WI38 (cell line): ENCODE results near the gene CSGALNACT2.

Source experiments
- H3K4me3 ChIP-seq: 2 replicates; pipeline ENCODE4 v1.5.1; 2011; ENCODE audit warnings: low read depth, mild to moderate bottlenecking, control low read depth, low read length
- CTCF ChIP-seq: IDR thresholded peaks from 2 replicates; pipeline ENCODE4 v1.5.1; 2012; ENCODE audit warnings: low read depth, mild to moderate bottlenecking, control low read depth, low read length

CSGALNACT2 gene

GRCh38 chr10:43125881-43126731 is 12.1 kb upstream of the CSGALNACT2 start:
- no peak overlapping the region for H3K4me3 ChIP-seq
- no peak for TF ChIP-seq CTCF

GRCh38 chr10:43126759-43127424 is 11.4 kb upstream of the CSGALNACT2 start:
- H3K4me3 ChIP-seq = no peak overlapping the region
- no peak for TF ChIP-seq CTCF

GRCh38 chr10:43127442-43127841 is 10.8 kb upstream of the CSGALNACT2 start:
- TF ChIP-seq CTCF = no peak
- no peak overlapping the region for H3K4me3 ChIP-seq

GRCh38 chr10:43128331-43128730 is 9.9 kb upstream of the CSGALNACT2 start:
- no peak for TF ChIP-seq CTCF

GRCh38 chr10:43128958-43129706 is 9.1 kb upstream of the CSGALNACT2 start:
- no peak overlapping the region for H3K4me3 ChIP-seq
- TF ChIP-seq CTCF = no peak

More at GRCh38 chr10:43128331-43128730, 9.9 kb upstream of the CSGALNACT2 start:
- H3K4me3 ChIP-seq = no peak overlapping the region

- TF ChIP-seq CTCF = no peak
- H3K4me3 ChIP-seq = no peak overlapping the region
These were observed 7.5 kb upstream of the CSGALNACT2 start for GRCh38 chr10:43130770-43131171.
